ENCODE measurements around the gene FRMD4B.

Gene FRMD4B

GRCh38 chr3:69121513-69121912 is 264.4 kb downstream of the FRMD4B start:
- no peak for DNase-seq

- DNase-seq, result peak; percentile 71
Observed at GRCh38 chr3:69120879-69121464, 264.9 kb downstream of the FRMD4B start.

Measured in central memory CD4-positive, alpha-beta T cell (primary cell).